KG1 (cell line): ENCODE data around the gene PPP2R5A.
"Not testable (repeated sequence)": the region's sequence is repeated elsewhere in the genome, so short reads cannot be mapped to it uniquely, and the experiment has no call there.

ENCODE experiments used
- DNase-seq: peaks from one replicate; lab custom pipeline; 2025; lab: John Stamatoyannopoulos, UW

PPP2R5A gene

GRCh38 chr1:212355230-212355969 is 70.2 kb downstream of the PPP2R5A start:
- DNase-seq = no peak

- no peak for DNase-seq
These were observed 74.7 kb downstream of the PPP2R5A start for GRCh38 chr1:212359794-212360479.

GRCh38 chr1:212364985-212365384 is 79.8 kb downstream of the PPP2R5A start:
- DNase-seq = no peak

- no peak for DNase-seq
These were observed 81.7 kb downstream of the PPP2R5A start for GRCh38 chr1:212366901-212367300.

GRCh38 chr1:212367474-212368072 is 82.4 kb downstream of the PPP2R5A start:
- no peak for DNase-seq

GRCh38 chr1:212368073-212368484 is 82.9 kb downstream of the PPP2R5A start:
- DNase-seq = peak; percentile 19

GRCh38 chr1:212375986-212376385 is 90.8 kb downstream of the PPP2R5A start:
- no peak for DNase-seq

GRCh38 chr1:212377644-212378043 is 92.4 kb downstream of the PPP2R5A start:
- no peak for DNase-seq

GRCh38 chr1:212379366-212379765 is 94.2 kb downstream of the PPP2R5A start:
- no peak for DNase-seq

GRCh38 chr1:212381397-212382035 is 96.3 kb downstream of the PPP2R5A start:
- DNase-seq = no peak

- DNase-seq = no peak
These were observed 100.8 kb downstream of the PPP2R5A start for GRCh38 chr1:212386029-212386428.

- DNase-seq = no peak
These were observed 103.9 kb downstream of the PPP2R5A start for GRCh38 chr1:212388985-212389716.

- not testable (repeated sequence) for DNase-seq
These were observed 110.6 kb downstream of the PPP2R5A start for GRCh38 chr1:212395678-212396437.

GRCh38 chr1:212396638-212397037 is 111.4 kb downstream of the PPP2R5A start:
- no peak for DNase-seq

GRCh38 chr1:212397171-212397570 is 112.0 kb downstream of the PPP2R5A start:
- DNase-seq = no peak

GRCh38 chr1:212401042-212401441 is 115.8 kb downstream of the PPP2R5A start:
- no peak for DNase-seq

GRCh38 chr1:212401838-212402582 is 116.8 kb downstream of the PPP2R5A start:
- no peak for DNase-seq

- DNase-seq = no peak
These were observed 117.6 kb downstream of the PPP2R5A start for GRCh38 chr1:212402666-212403321.

GRCh38 chr1:212410231-212410820 is 125.1 kb downstream of the PPP2R5A start:
- no peak for DNase-seq
